ENCODE measurements around the gene SLC50A1.

SLC50A1 gene

GRCh38 chr1:155186794-155187455 lies 51.3 kb downstream of the SLC50A1 start:
- DNase-seq, result no peak

GRCh38 chr1:155187456-155187891 lies 51.8 kb downstream of the SLC50A1 start:
- no peak for DNase-seq

- no peak for DNase-seq
These were observed 52.6 kb downstream of the SLC50A1 start for GRCh38 chr1:155188268-155188667.
